ENCODE results near the gene SLC37A1. TPM values are rescaled to one million over a fixed set of nuclear protein-coding genes. Genes with fewer than 3 reads are reported as not detected.

SLC37A1 gene
- total RNA-seq, 1 experiment from 2014 or later: 38.3 TPM

DNA sequence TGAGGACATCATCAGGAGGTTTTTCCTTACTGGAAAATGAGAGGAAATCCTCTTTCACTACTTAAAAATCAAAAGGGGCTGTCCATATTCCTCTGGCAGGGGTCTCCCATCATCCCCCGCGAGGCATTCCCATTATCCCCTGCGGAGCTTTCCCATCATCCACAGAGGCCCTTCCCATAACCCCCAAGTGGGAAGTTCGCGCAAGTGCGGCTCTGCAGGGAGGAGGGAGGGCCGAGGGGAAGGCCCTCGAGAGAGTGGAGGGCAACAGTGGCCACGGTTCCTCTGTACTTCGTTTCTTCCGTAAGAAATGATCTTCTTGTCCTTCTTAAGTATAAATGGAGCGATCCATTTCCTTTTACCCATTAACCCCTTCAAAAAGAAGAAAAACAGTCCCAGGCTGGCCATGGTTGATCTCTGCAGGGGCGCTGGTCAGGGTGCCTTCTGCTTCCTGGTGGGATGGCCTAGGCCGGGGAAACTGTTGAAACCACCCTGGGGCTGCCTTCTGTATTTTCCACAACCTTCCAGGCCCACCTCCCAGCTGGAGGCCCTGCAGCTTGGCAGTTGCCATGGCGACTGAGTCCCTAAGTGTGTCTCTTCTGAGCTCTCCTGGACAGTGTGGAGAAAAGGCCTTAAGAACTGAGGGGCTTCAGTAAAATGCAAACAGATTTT, 14.1 kb upstream of the SLC37A1 start:
- POLR2A ChIA-PET (ENCODE audit: unreplicated experiment): no interaction called here
- Histone ChIP-seq H3K36me3 (ENCODE audit: low read depth, low read length) (no peaks in the 10 kb centered on the region), H3F3A (ENCODE audit: low read length, unreplicated experiment) (no peaks in the 10 kb centered on the region), H3K79me2 (ENCODE audit: low read length) (no peaks in the 10 kb centered on the region), H4K20me1 (ENCODE audit: low read length) (no peaks in the 10 kb centered on the region), H2AFZ (ENCODE audit: low read length) (no peak overlapping the region), H3K27ac (ENCODE audit: low read length) (no peak overlapping the region), H3K4me3 (ENCODE audit: low read length) (no peak overlapping the region), H3K9me2 (replicated peaks; ENCODE audit: low read length) (no peaks in the 10 kb centered on the region), H3K4me2 (ENCODE audit: low read length) (no peak overlapping the region), H3K27me3 (ENCODE audit: low read length) (no peaks in the 10 kb centered on the region), H3K4me1 (ENCODE audit: insufficient read depth, low read length) (peaks cover 13% of the 10 kb centered on the region), H3K9me3 (ENCODE audit: low read length) (no peaks in the 10 kb centered on the region), H3K9ac (ENCODE audit: low read length) (no peak overlapping the region)
- DNase-seq (no peak), ATAC-seq (no peak)
- TF ChIP-seq EZH2phosphoT487 (IDR thresholded peaks at IDR 0.05; ENCODE audit: borderline replicate concordance, low read length): no peak
- no peak for TF ChIP-seq EZH2 (IDR thresholded peaks at IDR 0.05; ENCODE audit: low read length, unreplicated experiment)
- TF ChIP-seq, protein P1, sequence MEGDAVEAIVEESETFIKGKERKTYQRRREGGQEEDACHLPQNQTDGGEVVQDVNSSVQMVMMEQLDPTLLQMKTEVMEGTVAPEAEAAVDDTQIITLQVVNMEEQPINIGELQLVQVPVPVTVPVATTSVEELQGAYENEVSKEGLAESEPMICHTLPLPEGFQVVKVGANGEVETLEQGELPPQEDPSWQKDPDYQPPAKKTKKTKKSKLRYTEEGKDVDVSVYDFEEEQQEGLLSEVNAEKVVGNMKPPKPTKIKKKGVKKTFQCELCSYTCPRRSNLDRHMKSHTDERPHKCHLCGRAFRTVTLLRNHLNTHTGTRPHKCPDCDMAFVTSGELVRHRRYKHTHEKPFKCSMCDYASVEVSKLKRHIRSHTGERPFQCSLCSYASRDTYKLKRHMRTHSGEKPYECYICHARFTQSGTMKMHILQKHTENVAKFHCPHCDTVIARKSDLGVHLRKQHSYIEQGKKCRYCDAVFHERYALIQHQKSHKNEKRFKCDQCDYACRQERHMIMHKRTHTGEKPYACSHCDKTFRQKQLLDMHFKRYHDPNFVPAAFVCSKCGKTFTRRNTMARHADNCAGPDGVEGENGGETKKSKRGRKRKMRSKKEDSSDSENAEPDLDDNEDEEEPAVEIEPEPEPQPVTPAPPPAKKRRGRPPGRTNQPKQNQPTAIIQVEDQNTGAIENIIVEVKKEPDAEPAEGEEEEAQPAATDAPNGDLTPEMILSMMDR (conservative IDR thresholded peaks at IDR 0.05; ENCODE audit: low read depth, low read length): no peak
- CTCF ChIA-PET: no interaction called here
- intact Hi-C loops (cut with micrococcal nuclease): no loop called here
- BruUV-seq (replicated peaks): no TSS peak

DNA sequence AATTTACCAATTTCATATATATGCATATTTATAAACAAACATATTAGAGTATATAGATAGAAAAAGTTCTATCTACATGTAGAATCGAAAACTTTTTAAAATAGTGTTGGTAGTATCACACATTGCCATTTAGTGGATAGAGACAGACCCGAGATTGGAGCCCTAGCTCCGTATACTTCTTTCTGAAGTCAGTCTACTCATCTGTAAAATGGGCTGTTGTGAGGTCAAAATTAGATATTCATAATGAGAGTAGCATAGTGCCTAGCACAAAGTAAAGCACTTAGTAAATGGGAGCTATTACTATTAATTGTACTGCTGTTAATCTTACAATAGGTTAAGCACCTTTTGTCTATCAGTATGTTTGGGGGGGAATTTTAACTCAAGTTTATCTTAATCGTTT, 13.4 kb upstream of the SLC37A1 start:
- intact Hi-C loops (cut with micrococcal nuclease): no loop called here
- Histone ChIP-seq H3K79me2 (ENCODE audit: low read length) (no peaks in the 10 kb centered on the region), H3K27ac (ENCODE audit: low read length) (no peak overlapping the region), H2AFZ (ENCODE audit: low read length) (peak overlapping the region; percentile 25; the same call in 1 of the 2 replicates), H3K4me1 (ENCODE audit: insufficient read depth, low read length) (peaks cover 12% of the 10 kb centered on the region), H3K9ac (ENCODE audit: low read length) (no peak overlapping the region), H3K27me3 (ENCODE audit: low read length) (no peaks in the 10 kb centered on the region), H3K4me3 (ENCODE audit: low read length) (no peak overlapping the region), H3K36me3 (ENCODE audit: low read depth, low read length) (no peaks in the 10 kb centered on the region), H3K9me3 (ENCODE audit: low read length) (no peaks in the 10 kb centered on the region), H3K4me2 (ENCODE audit: low read length) (no peak overlapping the region), H4K20me1 (ENCODE audit: low read length) (no peaks in the 10 kb centered on the region), H3K9me2 (replicated peaks; ENCODE audit: low read length) (no peaks in the 10 kb centered on the region), H3F3A (ENCODE audit: low read length, unreplicated experiment) (no peaks in the 10 kb centered on the region)
- no peak for DNase-seq
- CTCF ChIA-PET: no interaction called here
- POLR2A ChIA-PET (ENCODE audit: unreplicated experiment): no interaction called here
- ATAC-seq: no peak
- no TSS peak for BruUV-seq (replicated peaks)
- no peak for TF ChIP-seq EZH2 (IDR thresholded peaks at IDR 0.05; ENCODE audit: low read length, unreplicated experiment)
- TF ChIP-seq, protein P1 (conservative IDR thresholded peaks at IDR 0.05; ENCODE audit: low read depth, low read length): no peak
- TF ChIP-seq EZH2phosphoT487 (IDR thresholded peaks at IDR 0.05; ENCODE audit: borderline replicate concordance, low read length): no peak

DNA sequence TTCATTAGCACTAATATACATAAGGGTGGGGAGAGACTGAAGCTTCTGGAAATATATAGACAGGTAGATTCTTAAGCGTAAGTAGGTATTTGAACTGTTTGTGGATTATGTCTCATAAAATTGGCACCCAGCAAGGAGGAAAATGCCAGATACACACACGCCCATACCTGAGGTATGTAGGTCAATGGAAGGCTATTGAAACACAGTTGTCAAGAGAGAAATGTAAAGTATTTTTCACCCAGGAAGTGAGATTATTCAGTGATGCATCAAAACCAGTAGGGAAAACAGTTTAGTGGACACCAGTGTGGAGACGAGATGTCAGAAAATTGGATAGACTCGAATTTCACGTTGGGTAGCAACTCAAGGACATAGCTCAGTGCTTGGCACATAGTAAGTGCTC, 12.9 kb upstream of the SLC37A1 start:
- DNase-seq (peak; percentile 60), ATAC-seq (no peak)
- CTCF ChIA-PET: no interaction called here

More for the DNA sequence above, 12.9 kb upstream of the SLC37A1 start:
- POLR2A ChIA-PET (ENCODE audit: unreplicated experiment): no interaction called here
- BruUV-seq (replicated peaks): no TSS peak
- Histone ChIP-seq H3F3A (ENCODE audit: low read length, unreplicated experiment) (no peaks in the 10 kb centered on the region), H3K4me1 (ENCODE audit: insufficient read depth, low read length) (peaks cover 8% of the 10 kb centered on the region), H3K4me2 (ENCODE audit: low read length) (no peak overlapping the region), H3K4me3 (ENCODE audit: low read length) (no peak overlapping the region), H3K79me2 (ENCODE audit: low read length) (no peaks in the 10 kb centered on the region), H3K36me3 (ENCODE audit: low read depth, low read length) (no peaks in the 10 kb centered on the region), H3K9ac (ENCODE audit: low read length) (no peak overlapping the region), H3K27me3 (ENCODE audit: low read length) (no peaks in the 10 kb centered on the region), H3K27ac (ENCODE audit: low read length) (no peak overlapping the region), H2AFZ (ENCODE audit: low read length) (peak overlapping the region; percentile 25), H3K9me2 (replicated peaks; ENCODE audit: low read length) (no peaks in the 10 kb centered on the region), H3K9me3 (ENCODE audit: low read length) (no peaks in the 10 kb centered on the region), H4K20me1 (ENCODE audit: low read length) (no peaks in the 10 kb centered on the region)
- intact Hi-C loops (cut with micrococcal nuclease): no loop called here
- TF ChIP-seq, protein P1 (conservative IDR thresholded peaks at IDR 0.05; ENCODE audit: low read depth, low read length): no peak
- TF ChIP-seq EZH2 (IDR thresholded peaks at IDR 0.05; ENCODE audit: low read length, unreplicated experiment) (no peak), EZH2phosphoT487 (IDR thresholded peaks at IDR 0.05; ENCODE audit: borderline replicate concordance, low read length) (no peak)
